HG03460 (cell line): Measurements from ENCODE around the gene APBB2.
"Not testable (repeated sequence)": the region's sequence is repeated elsewhere in the genome, so short reads cannot be mapped to it uniquely, and the experiment has no call there.

Experiments used
- ATAC-seq: cut with Tn5 transposase; IDR thresholded peaks from one replicate; pipeline ENCODE4 v1.9.1; 2021; ENCODE audit not compliant: unreplicated experiment

The APBB2 gene

GRCh38 chr4:41160012-41160789, 54.1 kb downstream of the APBB2 start:
- ATAC-seq: no peak

GRCh38 chr4:41158756-41159155, 55.6 kb downstream of the APBB2 start:
- no peak for ATAC-seq

GRCh38 chr4:41158274-41158673, 56.1 kb downstream of the APBB2 start:
- no peak for ATAC-seq

GRCh38 chr4:41157009-41157408, 57.3 kb downstream of the APBB2 start:
- no peak for ATAC-seq

- no peak for ATAC-seq
Observed at GRCh38 chr4:41156574-41156973, 57.8 kb downstream of the APBB2 start.

- ATAC-seq: no peak
Observed at GRCh38 chr4:41155194-41155830, 59.0 kb downstream of the APBB2 start.

- no peak for ATAC-seq
Observed at GRCh38 chr4:41154814-41155177, 59.5 kb downstream of the APBB2 start.

GRCh38 chr4:41154010-41154813, 60.1 kb downstream of the APBB2 start:
- ATAC-seq: no peak

GRCh38 chr4:41150401-41150800, 63.9 kb downstream of the APBB2 start:
- no peak for ATAC-seq

GRCh38 chr4:41149568-41149967, 64.8 kb downstream of the APBB2 start:
- ATAC-seq: not testable (repeated sequence)

- no peak for ATAC-seq
Observed at GRCh38 chr4:41148931-41149330, 65.4 kb downstream of the APBB2 start.

GRCh38 chr4:41148292-41148691, 66.0 kb downstream of the APBB2 start:
- ATAC-seq: no peak

- not testable (repeated sequence) for ATAC-seq
Observed at GRCh38 chr4:41147570-41147969, 66.8 kb downstream of the APBB2 start.

GRCh38 chr4:41146716-41147506, 67.4 kb downstream of the APBB2 start:
- ATAC-seq: no peak

GRCh38 chr4:41146196-41146595, 68.1 kb downstream of the APBB2 start:
- ATAC-seq: no peak

GRCh38 chr4:41145571-41146078, 68.7 kb downstream of the APBB2 start:
- no peak for ATAC-seq

- no peak for ATAC-seq
Observed at GRCh38 chr4:41144812-41145211, 69.5 kb downstream of the APBB2 start.

- ATAC-seq: no peak
Observed at GRCh38 chr4:41144040-41144379, 70.3 kb downstream of the APBB2 start.

- ATAC-seq: no peak
Observed at GRCh38 chr4:41143311-41144039, 70.9 kb downstream of the APBB2 start.
